GM18502 (cell line): ENCODE data around the gene NNMT.

Experiments
- ATAC-seq: cut with Tn5 transposase; IDR thresholded peaks from one replicate; pipeline ENCODE4 v1.9.1; 2021; ENCODE audit warnings: mild to moderate bottlenecking; ENCODE audit not compliant: unreplicated experiment, poor library complexity

NNMT gene

GRCh38 chr11:114262681-114263512 lies 33.3 kb upstream of the NNMT start:
- ATAC-seq, result no peak

DNA sequence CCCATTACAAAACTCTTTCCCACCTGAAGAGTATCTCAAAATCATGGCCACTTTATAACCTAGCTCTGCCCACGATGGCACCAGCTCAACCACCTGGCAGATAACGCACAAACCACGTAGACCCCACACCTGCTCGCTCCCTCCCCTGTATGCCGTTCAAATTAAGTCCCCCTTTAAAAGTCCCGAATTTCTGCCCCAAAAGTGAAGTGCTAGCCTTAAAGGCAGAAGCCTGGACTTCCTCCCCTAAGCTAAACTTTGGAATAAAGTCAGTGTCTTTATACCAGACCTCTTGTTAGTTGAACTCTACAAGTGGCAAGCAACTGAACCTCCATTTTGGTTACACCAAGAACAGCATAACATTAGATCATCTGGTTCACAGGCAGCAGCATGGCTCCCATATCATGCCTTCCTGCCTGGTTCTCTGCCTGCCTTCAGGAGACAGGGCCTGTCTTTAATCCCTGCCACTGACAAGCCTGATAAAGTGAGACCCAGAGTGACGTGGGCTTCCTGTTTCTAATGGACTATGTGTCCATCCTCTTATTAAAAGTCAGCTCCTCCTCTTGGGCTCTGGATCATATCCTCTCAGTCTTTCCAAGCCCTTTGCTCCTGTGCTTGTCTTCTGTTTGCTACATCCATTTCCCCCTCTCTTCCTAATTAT lies 32.6 kb upstream of the NNMT start:
- ATAC-seq, result no peak

- ATAC-seq, result no peak
Measured at GRCh38 chr11:114264381-114264780, 31.8 kb upstream of the NNMT start.

DNA sequence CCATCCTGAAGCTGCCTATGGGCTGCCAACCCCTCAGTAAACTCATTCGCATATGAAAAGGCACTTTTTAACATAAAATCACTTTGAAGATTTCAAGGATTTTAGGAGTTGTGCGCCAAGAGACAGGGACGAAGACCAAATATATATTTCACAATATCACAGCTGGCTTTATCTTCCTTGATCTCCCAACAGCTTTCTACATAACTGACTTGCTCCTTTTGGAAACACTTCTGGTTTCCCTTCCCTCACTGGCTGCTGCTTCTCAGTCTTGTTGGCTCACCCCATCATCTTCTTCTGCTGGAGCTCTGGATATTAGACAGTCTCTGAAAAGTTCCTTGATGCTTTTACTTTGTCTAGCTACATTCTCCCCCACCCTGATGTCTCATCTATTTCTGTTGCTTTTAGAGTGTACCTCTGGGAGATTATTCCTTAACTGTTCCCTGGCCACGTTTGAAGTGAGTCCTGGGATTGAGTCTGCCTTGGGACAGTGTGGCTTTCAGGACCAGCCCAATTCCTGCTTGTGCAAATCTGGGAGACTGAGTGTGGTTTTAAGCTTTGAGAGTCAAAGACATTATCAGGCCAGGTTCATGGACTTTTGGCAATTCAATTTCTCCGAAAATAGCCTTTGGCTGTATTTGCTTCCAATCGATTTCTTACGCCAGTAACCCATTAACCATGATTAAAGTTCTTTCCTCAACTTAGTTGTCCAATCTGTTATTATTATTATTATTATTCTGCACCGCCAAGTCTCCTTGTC lies 30.9 kb upstream of the NNMT start:
- no peak for ATAC-seq

- no peak for ATAC-seq
Measured at GRCh38 chr11:114269498-114269897, 26.7 kb upstream of the NNMT start.

DNA sequence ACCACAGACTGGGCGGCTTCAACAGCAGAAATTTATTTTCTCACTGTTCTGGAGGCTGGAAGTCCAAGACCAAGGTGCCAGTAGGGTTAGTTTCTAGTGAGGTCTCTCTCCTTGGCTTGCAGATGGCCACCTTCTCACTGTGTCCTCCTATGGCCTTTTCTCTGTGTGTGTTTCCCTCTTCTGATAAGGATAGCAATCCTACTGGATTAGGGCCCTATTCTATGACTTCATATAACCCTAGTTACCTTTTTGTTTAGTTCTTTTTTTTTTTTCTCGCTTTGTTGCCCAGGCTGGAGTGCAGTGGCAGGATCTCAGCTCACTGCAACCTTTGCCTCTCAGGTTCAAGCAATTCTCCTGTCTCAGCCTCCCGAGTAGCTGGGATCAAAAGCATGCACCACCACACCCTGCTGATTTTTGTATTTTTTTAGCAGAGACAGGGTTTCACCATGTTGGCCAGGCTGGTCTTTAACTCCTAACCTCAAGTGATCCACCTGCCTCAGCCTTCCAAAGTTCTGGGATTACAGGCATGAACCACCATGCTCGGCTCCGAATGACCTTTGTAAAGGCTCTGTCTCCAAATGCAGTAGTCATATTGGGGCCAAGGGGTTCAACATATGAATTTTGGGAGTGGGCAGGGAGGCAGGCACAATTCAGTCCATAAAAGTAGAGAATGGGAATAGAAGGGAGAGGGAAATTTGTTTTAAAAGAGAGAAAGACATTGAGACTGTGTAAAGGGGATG lies 25.5 kb upstream of the NNMT start:
- no peak for ATAC-seq

GRCh38 chr11:114271316-114271715 lies 24.9 kb upstream of the NNMT start:
- ATAC-seq, result no peak

DNA sequence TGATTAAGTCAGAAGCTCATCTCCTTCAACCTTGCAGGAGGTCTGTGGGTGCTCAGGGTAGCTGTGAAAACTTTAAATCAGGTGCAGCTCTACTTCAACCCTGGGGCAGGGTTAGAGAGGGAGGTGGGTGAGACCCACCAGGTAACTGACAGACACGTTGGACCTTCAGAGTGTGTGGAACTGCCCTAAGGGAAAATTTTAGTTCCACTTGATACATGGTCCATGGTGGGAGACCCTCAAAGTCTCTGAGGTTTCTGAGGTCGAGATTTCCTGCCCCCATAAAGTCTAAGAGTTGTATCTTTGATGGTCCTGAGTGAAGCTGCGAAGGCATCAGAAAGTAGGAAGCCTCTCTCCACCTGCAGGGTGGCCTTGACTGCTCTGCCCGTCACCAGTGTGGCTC lies 23.9 kb upstream of the NNMT start:
- ATAC-seq, result no peak

GRCh38 chr11:114273071-114273470 lies 23.1 kb upstream of the NNMT start:
- ATAC-seq, result no peak

GRCh38 chr11:114273890-114274635 lies 22.1 kb upstream of the NNMT start:
- ATAC-seq, result no peak

DNA sequence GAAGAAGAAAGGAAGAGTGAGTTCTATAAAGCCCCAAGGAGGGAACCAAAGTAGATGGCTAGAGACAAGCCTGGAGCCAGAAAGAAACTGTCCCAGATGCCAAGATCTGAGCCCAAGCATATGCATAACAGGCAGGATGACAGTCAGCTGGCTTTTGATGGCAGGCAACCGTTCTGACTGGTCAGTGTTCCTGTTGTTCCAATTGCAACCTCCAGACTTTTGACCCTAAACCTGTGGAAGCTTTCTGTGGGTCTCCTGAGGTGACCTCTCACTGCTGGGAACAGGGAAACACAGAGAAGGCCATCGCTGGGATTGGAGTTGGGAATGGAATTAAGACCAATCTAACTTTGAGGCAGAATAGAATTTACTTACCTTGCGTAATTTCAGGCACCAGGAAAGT lies 21.6 kb upstream of the NNMT start:
- no peak for ATAC-seq

- no peak for ATAC-seq
Measured at GRCh38 chr11:114275280-114275679, 20.9 kb upstream of the NNMT start.

DNA sequence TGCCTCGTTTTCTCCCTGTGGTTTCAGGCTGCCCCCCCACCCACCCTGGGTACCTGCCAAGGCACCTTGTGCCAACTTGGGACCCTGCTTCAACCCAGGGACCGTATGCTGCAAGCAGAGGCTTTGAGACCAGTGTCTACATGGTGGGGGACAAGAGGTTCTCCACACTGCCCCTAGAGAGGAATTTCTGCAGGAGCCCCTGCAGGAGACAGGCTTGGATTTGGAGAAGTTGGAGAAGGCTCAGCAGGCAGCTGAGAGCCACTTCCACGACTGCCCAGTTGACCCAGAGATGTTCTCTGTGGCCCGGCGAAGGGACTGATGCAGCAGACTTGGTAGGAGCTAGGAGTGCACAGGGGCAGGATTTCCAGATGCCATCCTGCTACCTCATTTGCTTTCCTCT lies 20.1 kb upstream of the NNMT start:
- ATAC-seq, result no peak

DNA sequence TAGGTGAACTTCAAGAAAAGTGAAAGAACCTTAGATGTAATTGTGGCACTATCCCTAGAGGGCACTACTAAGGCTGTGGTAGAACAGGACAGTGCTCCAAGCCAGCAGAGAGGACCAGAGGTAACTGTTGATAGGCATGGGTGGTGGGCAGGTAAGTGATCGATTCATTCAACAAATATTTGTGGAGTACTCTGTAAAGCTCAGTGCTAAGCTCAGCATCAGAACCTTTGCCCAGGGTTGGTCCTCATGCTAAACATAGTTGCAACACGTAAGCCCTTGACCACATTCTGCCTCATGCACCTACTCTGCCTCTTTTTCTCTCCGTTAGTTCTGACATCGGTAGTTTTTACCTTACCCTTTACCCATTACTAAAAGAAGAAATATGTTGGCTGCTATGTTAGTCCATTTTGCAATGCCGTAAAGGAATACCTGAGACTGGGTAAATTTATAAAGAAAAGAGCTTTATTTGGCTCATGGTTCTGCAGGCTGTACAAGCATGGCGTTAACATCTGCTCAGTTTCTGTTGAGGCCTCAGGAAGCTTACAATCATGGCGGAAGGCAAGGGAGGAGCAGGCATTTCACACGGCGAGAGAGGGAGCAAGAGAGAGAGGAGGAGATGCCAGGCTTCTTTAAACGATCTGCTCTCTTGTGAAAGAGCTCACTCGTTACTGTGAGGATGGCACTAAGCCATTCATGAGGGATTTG lies 18.4 kb upstream of the NNMT start:
- no peak for ATAC-seq

GRCh38 chr11:114278342-114279065 lies 17.7 kb upstream of the NNMT start:
- no peak for ATAC-seq

GRCh38 chr11:114279792-114280546 lies 16.2 kb upstream of the NNMT start:
- no peak for ATAC-seq

DNA sequence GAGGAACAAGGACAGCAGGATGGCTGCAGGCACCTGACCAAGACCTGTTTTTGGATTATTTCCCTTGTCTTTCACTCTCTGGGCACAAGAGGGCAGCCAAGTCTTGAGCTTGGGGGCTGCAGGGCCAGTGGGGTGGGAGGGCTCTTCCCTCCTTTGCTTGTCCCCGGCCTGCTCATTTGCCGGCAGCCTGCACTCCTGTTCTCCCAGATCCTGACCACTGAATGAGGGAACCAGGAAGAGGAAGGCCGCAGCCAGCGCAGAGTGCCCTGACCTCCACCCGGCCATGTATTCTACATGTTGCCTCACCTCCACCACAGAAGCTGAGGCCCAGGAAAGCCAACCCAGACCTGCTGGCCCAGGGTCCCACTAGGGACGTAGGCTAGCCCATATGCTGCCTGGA lies 15.5 kb upstream of the NNMT start:
- no peak for ATAC-seq

DNA sequence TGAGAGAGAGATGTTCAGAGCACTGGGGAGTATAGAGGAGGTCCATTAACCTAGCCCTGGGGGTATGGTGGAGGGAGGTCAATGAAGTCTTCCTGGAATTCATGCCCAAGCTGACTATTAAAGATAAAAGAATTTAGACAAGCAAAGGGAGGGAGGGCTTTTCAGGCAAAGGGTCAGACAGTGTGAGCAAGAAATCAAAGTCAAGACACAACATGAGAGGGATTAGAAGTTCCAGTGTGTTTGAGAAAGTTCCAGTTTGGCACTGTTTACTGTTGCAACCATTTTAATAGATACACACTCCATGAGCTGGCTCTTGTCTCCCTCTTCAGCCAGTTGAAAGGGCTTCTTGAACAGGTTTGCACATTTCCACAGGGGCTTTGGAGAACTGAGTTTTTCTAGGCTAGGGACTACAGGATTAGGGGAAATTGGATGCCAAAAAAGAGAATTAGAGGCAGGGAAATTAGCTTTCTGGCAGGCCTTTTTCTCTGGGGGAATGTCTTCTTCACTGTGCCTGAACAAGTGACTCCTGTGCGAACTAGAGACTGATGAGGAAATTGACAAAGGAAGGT lies 14.7 kb upstream of the NNMT start:
- ATAC-seq, result no peak
